SU-DHL-6 (cell line): ENCODE results near the gene PGLYRP2.

ENCODE experiments used
- H2AFZ ChIP-seq: fragments of 200-600 bp; sonication (generic); 2 replicates; pipeline ENCODE4 v1.6.1; 2014; ENCODE audit warnings: low read depth, mild to moderate bottlenecking, moderate library complexity, mixed read lengths, antibody characterized with exemption, low read length; ENCODE audit not compliant: severe bottlenecking
- H3F3A ChIP-seq: fragments of 200-600 bp; shearing (Covaris generic); 2 replicates; pipeline ENCODE4 v1.6.0; 2016; ENCODE audit warnings: antibody characterized with exemption, mild to moderate bottlenecking; ENCODE audit not compliant: insufficient read depth
- H3K27ac ChIP-seq: fragments of 200-600 bp; sonication (generic); 2 replicates; pipeline ENCODE4 v1.5.1; 2016; ENCODE audit warnings: low read depth, mild to moderate bottlenecking, low read length, moderate library complexity, mixed read lengths
- H3K27me3 ChIP-seq: fragments of 200-600 bp; sonication (generic), shearing (Covaris generic); 2 replicates; pipeline ENCODE4 v1.6.0; 2014; ENCODE audit warnings: mild to moderate bottlenecking, low read length
- H3K36me3 ChIP-seq: fragments of 200-600 bp; sonication (generic); 2 replicates; pipeline ENCODE4 v1.6.1; 2014; ENCODE audit warnings: mild to moderate bottlenecking, low read length, mixed read lengths
- H3K4me2 ChIP-seq: fragments of 300-600, 200-600 bp; shearing (Covaris generic), sonication (generic); 2 replicates; pipeline ENCODE4 v1.6.0; 2014; ENCODE audit warnings: low read length, low read depth, mild to moderate bottlenecking; ENCODE audit not compliant: poor library complexity, severe bottlenecking
- H3K4me3 ChIP-seq: fragments of 200-600 bp; sonication (generic); 2 replicates; pipeline ENCODE4 v1.5.1; 2014; ENCODE audit warnings: antibody characterized with exemption, low read length, mild to moderate bottlenecking, mixed read lengths; ENCODE audit not compliant: insufficient read depth, poor library complexity, severe bottlenecking
- H3K79me2 ChIP-seq: fragments of 200-600 bp; sonication (generic); 2 replicates; pipeline ENCODE4 v1.6.1; 2014; ENCODE audit warnings: mild to moderate bottlenecking, low read length, moderate library complexity; ENCODE audit not compliant: insufficient read depth
- H3K9ac ChIP-seq: fragments of 200-600 bp; sonication (generic); 2 replicates; pipeline ENCODE4 v1.7.0; 2014; ENCODE audit warnings: mild to moderate bottlenecking, low read length
- H3K9me2 ChIP-seq: fragments of 200-600 bp; sonication (generic); replicated peaks from 2 replicates; pipeline ENCODE4 v1.6.1; 2014; ENCODE audit warnings: low read length; ENCODE audit not compliant: insufficient read depth
- H3K9me3 ChIP-seq: fragments of 200-600 bp; sonication (generic); 2 replicates; pipeline ENCODE4 v1.6.1; 2014; ENCODE audit warnings: low read length, mixed read lengths; ENCODE audit not compliant: insufficient read depth
- H4K20me1 ChIP-seq: fragments of 200-600 bp; sonication (generic); 2 replicates; pipeline ENCODE4 v1.6.1; 2014; ENCODE audit warnings: low read depth, mild to moderate bottlenecking, antibody characterized with exemption, low read length, moderate library complexity, mixed read lengths
- CTCF ChIP-seq: fragments of 200-600 bp; sonication (generic); IDR thresholded peaks from one replicate; pipeline ENCODE4 v1.5.1; 2017; ENCODE audit warnings: antibody characterized with exemption, mild to moderate bottlenecking, low read length, moderate library complexity; ENCODE audit not compliant: insufficient read depth, poor library complexity, severe bottlenecking
- EZH2phosphoT487 ChIP-seq: fragments of 200-600 bp; sonication (generic), shearing (Covaris generic); conservative IDR thresholded peaks from 2 replicates; pipeline ENCODE4 v1.6.1; 2018; ENCODE audit warnings: mild to moderate bottlenecking, antibody characterized with exemption, low read length, moderate library complexity, mixed read lengths

PGLYRP2 gene

GRCh38 chr19:15424121-15424520, 55.2 kb downstream of the PGLYRP2 start:
- Histone ChIP-seq H3K27me3 (no peaks in the 10 kb centered on the region), H4K20me1 (no peaks in the 10 kb centered on the region; the same call in 1 of the 2 replicates), H3K9ac (no peak overlapping the region), H3K4me3 (no peak overlapping the region), H3K9me2 (no peaks in the 10 kb centered on the region), H3K9me3 (no peaks in the 10 kb centered on the region), H2AFZ (no peak overlapping the region), H3F3A (0 out of 2 replicates have a peak, but pooled peaks cover 8% of the 10 kb centered on the region), H3K36me3 (peaks cover 7% of the 10 kb centered on the region; the same call in 1 of the 2 replicates), H3K27ac (no peak overlapping the region), H3K4me2 (no peak overlapping the region), H3K79me2 (peaks cover 9% of the 10 kb centered on the region)
- no peak for TF ChIP-seq EZH2phosphoT487
- no peak for TF ChIP-seq CTCF

GRCh38 chr19:15423130-15423529, 56.2 kb downstream of the PGLYRP2 start:
- Histone ChIP-seq H2AFZ (no peak overlapping the region), H3K4me3 (no peak overlapping the region), H3F3A (0 out of 2 replicates have a peak, but pooled peaks cover 8% of the 10 kb centered on the region), H3K9ac (no peak overlapping the region), H3K27me3 (no peaks in the 10 kb centered on the region), H3K9me2 (no peaks in the 10 kb centered on the region), H3K27ac (no peak overlapping the region), H3K9me3 (no peaks in the 10 kb centered on the region), H4K20me1 (no peaks in the 10 kb centered on the region), H3K79me2 (peaks cover 6% of the 10 kb centered on the region), H3K36me3 (peaks cover 7% of the 10 kb centered on the region; the same call in 1 of the 2 replicates), H3K4me2 (no peak overlapping the region)
- TF ChIP-seq EZH2phosphoT487 (no peak), CTCF (no peak)

DNA sequence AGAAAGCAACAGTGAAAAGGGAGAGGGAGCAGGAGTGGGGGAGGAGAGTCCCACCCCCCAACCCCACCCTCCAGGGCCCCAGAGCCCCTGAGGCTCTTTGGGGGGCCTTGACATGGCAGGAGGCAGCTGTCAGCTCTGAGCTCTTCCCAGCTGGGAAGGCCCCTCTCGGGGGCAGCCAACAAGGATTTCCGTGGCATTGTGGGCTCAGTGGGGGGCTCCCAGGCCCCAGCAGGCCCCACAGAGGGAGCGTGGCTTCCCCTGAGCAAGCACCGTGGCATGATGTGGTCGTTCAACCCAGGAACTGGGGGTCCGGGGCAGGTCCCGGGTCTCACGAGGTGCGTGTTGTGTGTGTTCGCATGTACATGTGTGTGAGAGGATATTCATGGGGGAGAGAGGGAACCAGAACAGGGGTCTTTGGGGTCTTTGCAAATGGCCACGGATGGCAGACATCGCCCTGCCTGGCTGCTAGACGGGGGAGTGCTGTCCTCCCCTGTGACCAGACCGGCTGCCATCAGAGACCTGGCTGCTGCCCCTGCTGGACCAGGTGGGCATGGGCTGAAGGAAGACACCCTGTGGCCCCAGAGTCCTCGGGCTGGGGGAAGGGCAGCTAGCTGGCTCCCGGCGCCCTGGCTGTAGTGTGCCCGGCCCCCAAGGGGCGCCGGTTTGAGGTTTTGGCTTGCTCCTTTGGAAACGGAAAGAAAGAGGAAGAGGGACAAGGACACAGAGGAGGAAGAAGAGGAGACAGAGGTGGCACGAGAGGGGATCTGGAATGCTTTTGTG, 56.8 kb downstream of the PGLYRP2 start:
- no peak overlapping the region for H3K27ac ChIP-seq

More for the DNA sequence above, 56.8 kb downstream of the PGLYRP2 start:
- Histone ChIP-seq H3K9me2 (no peaks in the 10 kb centered on the region), H3K36me3 (peaks cover 7% of the 10 kb centered on the region; the same call in 1 of the 2 replicates), H4K20me1 (no peaks in the 10 kb centered on the region), H3K9me3 (no peaks in the 10 kb centered on the region), H3K27me3 (no peaks in the 10 kb centered on the region), H3K9ac (no peak overlapping the region), H3K4me2 (no peak overlapping the region), H3K79me2 (peaks cover 13% of the 10 kb centered on the region), H3F3A (0 out of 2 replicates have a peak, but pooled peaks cover 8% of the 10 kb centered on the region), H2AFZ (no peak overlapping the region), H3K4me3 (no peak overlapping the region)
- no peak for TF ChIP-seq EZH2phosphoT487
- no peak for TF ChIP-seq CTCF
